Activated naive CD8-positive, alpha-beta T cell treated with anti-CD3 and anti-CD28 coated beads for 36 hours (primary cell): ENCODE results near the gene PTPRM. TPM values are rescaled to one million over a fixed set of nuclear protein-coding genes. Genes with fewer than 3 reads are reported as not detected.

Experiments used
- DNase-seq: peaks from one replicate; pipeline ENCODE4 v3.0.0; 2021
- H3K27ac Mint-ChIP-seq: one replicate; pipeline ENCODE4 v1.8.0; 2022; ENCODE audit warnings: mild to moderate bottlenecking, moderate library complexity, mixed read lengths
- H3K27me3 Mint-ChIP-seq: one replicate; pipeline ENCODE4 v1.8.0; 2022; ENCODE audit warnings: mild to moderate bottlenecking, mixed read lengths
- H3K36me3 Mint-ChIP-seq: one replicate; pipeline ENCODE4 v1.8.0; 2021; ENCODE audit warnings: mild to moderate bottlenecking, mixed read lengths
- H3K4me1 Mint-ChIP-seq: one replicate; pipeline ENCODE4 v1.8.0; 2021; ENCODE audit warnings: mixed read lengths
- H3K4me3 Mint-ChIP-seq: one replicate; pipeline ENCODE4 v1.8.0; 2022; ENCODE audit warnings: mild to moderate bottlenecking, moderate library complexity, mixed read lengths
- H3K9me3 Mint-ChIP-seq: one replicate; pipeline ENCODE4 v1.8.0; 2022; ENCODE audit warnings: mixed read lengths
- total RNA-seq, 2 experiments: library from RNA; stranded (reverse); gene quantifications; one replicate each; pipeline ENCODE4 v1.2.3, GENCODE V29; 2021

PTPRM gene
- total RNA-seq, 2 experiments from 2014 or later = 0.22 to 0.52 TPM

DNA sequence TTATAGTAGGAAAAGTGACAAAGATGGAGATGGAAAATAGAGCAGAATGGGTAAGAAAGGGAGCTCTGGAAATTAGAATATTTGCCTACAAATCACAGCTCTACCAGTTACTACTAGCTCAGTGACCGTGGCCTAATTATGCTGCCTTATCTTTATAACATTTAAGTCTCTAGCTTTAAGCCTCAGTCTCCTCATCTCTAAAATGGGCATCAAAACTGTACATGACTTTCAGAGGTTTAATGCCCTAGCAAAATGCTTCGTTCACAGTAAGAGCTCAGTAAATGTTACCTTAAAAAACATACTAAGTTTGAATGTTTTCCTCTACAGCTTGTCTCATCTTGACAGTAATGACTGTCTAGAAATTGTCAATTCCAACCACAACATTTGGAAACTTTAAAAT, 8.3 kb upstream of the PTPRM start:
- no peak for DNase-seq
- Mint-ChIP-seq H3K4me3 (no peak overlapping the region), H3K36me3 (no peaks in the 10 kb centered on the region), H3K9me3 (peaks cover 1% of the 10 kb centered on the region), H3K27ac (no peak overlapping the region), H3K4me1 (no peaks in the 10 kb centered on the region), H3K27me3 (peaks cover 14% of the 10 kb centered on the region)

- Mint-ChIP-seq H3K4me3 (no peak overlapping the region), H3K4me1 (no peaks in the 10 kb centered on the region), H3K9me3 (peaks cover 1% of the 10 kb centered on the region), H3K27me3 (peaks cover 18% of the 10 kb centered on the region), H3K27ac (no peak overlapping the region), H3K36me3 (no peaks in the 10 kb centered on the region)
- no peak for DNase-seq
These were observed 7.3 kb upstream of the PTPRM start for GRCh38 chr18:7559709-7560319.

- H3K36me3 Mint-ChIP-seq = no peaks in the 10 kb centered on the region
- no peak for DNase-seq
- H3K4me3 Mint-ChIP-seq = no peak overlapping the region
These were observed 5.1 kb upstream of the PTPRM start for GRCh38 chr18:7561909-7562460.

DNA sequence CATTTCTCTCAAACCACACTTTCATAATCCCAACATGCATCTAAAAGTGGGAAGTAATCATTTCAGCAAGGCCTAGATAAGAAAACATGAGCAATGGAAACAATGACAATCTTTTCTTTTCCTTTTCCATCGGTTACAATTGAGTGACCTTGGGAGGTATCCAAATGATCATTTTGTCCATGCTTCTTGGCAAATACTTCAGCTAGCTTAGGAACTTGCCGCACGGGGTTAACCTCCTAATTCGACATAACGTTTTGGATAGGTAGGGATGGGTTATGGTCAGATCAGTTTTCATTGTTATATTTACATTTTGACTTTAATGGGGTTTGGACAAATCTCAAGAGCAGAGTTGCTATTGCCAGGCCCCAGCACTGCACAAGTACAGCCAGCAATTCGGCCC, 4.6 kb upstream of the PTPRM start:
- no peaks in the 10 kb centered on the region for H3K36me3 Mint-ChIP-seq

More at GRCh38 chr18:7561909-7562460, 5.1 kb upstream of the PTPRM start:
- H3K9me3 Mint-ChIP-seq = no peaks in the 10 kb centered on the region
- no peaks in the 10 kb centered on the region for H3K4me1 Mint-ChIP-seq
- H3K27me3 Mint-ChIP-seq = peaks cover 35% of the 10 kb centered on the region
- H3K27ac Mint-ChIP-seq = no peak overlapping the region

DNA sequence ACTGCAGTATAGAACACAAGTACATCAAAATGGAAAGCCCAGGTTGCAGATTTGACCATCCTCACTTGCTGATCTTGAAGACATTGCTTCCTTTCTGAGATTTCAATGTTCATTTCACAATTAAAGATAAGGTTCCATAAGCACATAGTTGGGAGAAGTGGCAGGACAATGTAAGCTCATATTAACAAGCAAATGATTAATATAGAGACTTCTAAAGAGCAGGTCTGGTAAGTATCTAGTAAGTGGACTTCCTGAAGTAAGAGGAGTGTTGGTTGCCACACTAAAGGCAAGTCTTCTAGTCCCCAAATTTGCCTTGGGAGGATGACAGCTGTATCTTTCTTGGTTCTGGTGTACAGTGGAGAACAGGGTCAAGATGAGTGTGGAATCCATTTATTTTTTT, 1.4 kb upstream of the PTPRM start:
- peaks cover 5% of the 10 kb centered on the region for H3K9me3 Mint-ChIP-seq
- H3K27me3 Mint-ChIP-seq = peaks cover 57% of the 10 kb centered on the region
- no peak overlapping the region for H3K4me3 Mint-ChIP-seq
- H3K36me3 Mint-ChIP-seq = no peaks in the 10 kb centered on the region
- no peak for DNase-seq
- peaks cover 2% of the 10 kb centered on the region for H3K4me1 Mint-ChIP-seq
- no peak overlapping the region for H3K27ac Mint-ChIP-seq

More for the DNA sequence above, 4.6 kb upstream of the PTPRM start:
- Mint-ChIP-seq H3K27me3 (peaks cover 35% of the 10 kb centered on the region), H3K4me1 (no peaks in the 10 kb centered on the region), H3K27ac (no peak overlapping the region), H3K4me3 (no peak overlapping the region), H3K9me3 (no peaks in the 10 kb centered on the region)
- DNase-seq = no peak

DNA sequence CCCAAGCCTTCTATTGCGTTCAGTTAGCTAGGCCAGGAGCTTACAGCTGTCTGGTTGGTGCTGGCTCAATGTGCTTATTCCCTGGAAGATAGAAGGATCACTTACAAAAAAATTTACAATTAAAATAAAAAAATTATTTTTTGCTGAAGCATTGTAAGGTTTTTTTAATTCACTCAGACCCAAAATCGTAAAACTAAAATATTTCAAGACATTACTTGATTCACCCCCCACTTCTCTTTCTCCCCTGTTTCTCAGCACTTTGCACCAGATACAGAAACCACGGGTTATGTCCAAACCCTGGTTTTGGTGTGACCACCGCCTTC, 911 bp upstream of the PTPRM start:
- Mint-ChIP-seq H3K27ac (no peak overlapping the region), H3K4me1 (peaks cover 2% of the 10 kb centered on the region), H3K9me3 (peaks cover 5% of the 10 kb centered on the region), H3K36me3 (no peaks in the 10 kb centered on the region), H3K27me3 (peaks cover 62% of the 10 kb centered on the region), H3K4me3 (peak overlapping the region; percentile 34)
- no peak for DNase-seq

DNA sequence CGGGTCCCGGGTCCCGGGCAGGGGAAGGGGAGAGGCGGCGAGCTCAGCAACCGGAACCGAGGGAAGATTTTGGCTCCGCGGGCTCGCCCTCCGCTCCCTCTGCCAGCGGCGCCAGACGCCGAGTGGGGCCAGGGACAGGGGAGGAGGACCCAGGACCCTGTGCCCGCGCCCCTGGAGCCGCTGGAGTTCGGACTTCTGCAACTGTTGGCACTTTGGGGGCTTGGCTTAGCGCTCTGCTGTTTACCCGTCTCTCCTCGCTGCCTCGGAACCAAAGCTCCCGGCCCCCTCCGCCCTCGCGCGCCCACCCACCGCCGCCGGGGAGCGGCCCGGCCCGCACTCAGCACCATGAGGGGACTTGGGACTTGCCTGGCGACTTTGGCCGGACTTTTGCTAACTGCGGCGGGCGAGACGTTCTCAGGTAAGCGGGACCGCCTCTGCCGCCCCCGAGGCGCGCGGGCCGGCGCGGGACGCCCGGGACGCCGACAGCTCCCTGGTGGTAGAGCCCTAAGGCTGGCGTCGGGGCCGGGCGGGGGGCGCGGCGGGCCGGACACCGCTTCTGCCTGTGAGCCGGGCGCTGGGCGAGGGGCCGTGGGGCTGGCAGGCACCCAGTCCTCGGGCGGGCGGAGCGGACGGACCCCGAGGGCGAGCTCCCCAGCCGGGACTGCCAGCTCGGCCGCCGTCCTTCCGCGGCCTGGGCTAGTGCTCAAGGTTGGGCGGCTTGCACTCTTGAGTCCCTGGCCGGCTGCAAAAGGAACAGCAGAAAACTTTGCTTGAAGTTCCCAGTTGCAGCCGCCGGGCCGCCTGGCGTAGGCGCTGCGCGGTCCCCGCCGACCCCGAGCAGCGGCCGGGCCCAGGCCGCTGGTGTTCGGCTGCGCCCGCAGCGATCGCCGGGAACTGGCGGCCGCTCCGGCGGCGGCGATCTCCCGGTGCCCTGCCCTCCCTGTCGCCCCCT, 634 bp downstream of the PTPRM start:
- Mint-ChIP-seq H3K36me3 (no peaks in the 10 kb centered on the region), H3K4me3 (no peak overlapping the region), H3K4me1 (peaks cover 2% of the 10 kb centered on the region), H3K27ac (no peak overlapping the region), H3K9me3 (peaks cover 5% of the 10 kb centered on the region), H3K27me3 (peaks cover 54% of the 10 kb centered on the region)
- DNase-seq = peak; percentile 14

GRCh38 chr18:7568426-7568825, 1.3 kb downstream of the PTPRM start:
- H3K27me3 Mint-ChIP-seq = peaks cover 61% of the 10 kb centered on the region
- no peak overlapping the region for H3K27ac Mint-ChIP-seq
- peaks cover 5% of the 10 kb centered on the region for H3K9me3 Mint-ChIP-seq
- no peaks in the 10 kb centered on the region for H3K36me3 Mint-ChIP-seq
- H3K4me3 Mint-ChIP-seq = no peak overlapping the region
- peaks cover 6% of the 10 kb centered on the region for H3K4me1 Mint-ChIP-seq
- DNase-seq = no peak

DNA sequence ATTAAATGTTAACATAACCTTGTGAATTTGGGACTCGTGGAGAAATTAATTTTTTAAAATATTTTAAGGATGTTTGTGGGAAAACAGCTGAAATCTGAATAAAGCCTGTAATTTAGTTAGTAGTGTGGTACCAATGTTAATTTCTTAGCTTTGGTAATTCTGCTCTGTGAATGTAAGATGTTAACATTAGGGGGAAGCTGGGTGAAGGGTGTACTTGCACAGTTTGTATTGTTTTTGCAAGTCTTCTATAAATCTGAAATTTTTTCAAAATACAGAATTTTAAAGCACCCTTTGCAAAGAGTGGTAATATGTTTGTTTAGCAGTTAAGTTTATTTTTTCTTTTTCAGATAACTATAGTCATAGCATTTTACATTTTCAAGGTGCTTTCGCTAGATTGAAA, 4.5 kb downstream of the PTPRM start:
- Mint-ChIP-seq H3K27ac (no peak overlapping the region), H3K4me1 (peaks cover 6% of the 10 kb centered on the region), H3K36me3 (no peaks in the 10 kb centered on the region), H3K27me3 (peaks cover 44% of the 10 kb centered on the region), H3K4me3 (no peak overlapping the region), H3K9me3 (peaks cover 5% of the 10 kb centered on the region)
- no peak for DNase-seq

GRCh38 chr18:7572822-7573221, 5.7 kb downstream of the PTPRM start:
- no peak overlapping the region for H3K27ac Mint-ChIP-seq
- no peak overlapping the region for H3K4me3 Mint-ChIP-seq
- DNase-seq = no peak
- H3K36me3 Mint-ChIP-seq = no peaks in the 10 kb centered on the region
- H3K27me3 Mint-ChIP-seq = peaks cover 44% of the 10 kb centered on the region
- H3K4me1 Mint-ChIP-seq = peaks cover 6% of the 10 kb centered on the region
- H3K9me3 Mint-ChIP-seq = peaks cover 5% of the 10 kb centered on the region

DNA sequence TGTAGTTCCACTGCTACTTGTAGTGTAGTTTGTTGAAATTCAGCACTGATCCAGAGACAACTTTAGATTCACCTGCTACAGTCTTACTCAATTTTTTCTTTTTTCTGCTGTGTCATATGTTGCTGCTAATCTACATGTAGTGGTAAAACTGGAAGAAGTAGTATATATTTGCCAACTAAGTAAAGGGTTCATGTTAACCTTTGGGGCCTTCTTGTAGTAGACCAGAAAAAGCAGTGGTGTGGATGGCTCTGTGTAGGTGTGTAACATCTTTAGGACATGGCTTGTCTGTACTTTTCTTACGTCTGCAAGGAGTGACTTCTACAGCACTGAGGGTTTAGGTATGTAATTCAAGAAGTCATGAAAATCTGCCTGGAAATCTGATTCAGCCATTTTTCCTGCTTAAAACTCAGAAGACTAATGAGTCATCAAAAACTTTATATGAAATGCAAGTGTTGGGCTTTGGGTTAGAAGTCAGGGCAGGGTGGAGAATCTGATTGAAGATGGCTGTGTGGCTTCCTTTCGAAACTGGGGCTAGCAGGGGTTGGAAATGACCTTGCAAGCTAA, 8.4 kb downstream of the PTPRM start:
- Mint-ChIP-seq H3K4me3 (no peak overlapping the region), H3K27ac (no peak overlapping the region), H3K27me3 (peaks cover 23% of the 10 kb centered on the region)

GRCh38 chr18:7576077-7576476, 9.0 kb downstream of the PTPRM start:
- no peaks in the 10 kb centered on the region for H3K36me3 Mint-ChIP-seq
- H3K27ac Mint-ChIP-seq = no peak overlapping the region
- H3K4me3 Mint-ChIP-seq = no peak overlapping the region
- peaks cover 17% of the 10 kb centered on the region for H3K27me3 Mint-ChIP-seq
- DNase-seq = no peak
- peaks cover 4% of the 10 kb centered on the region for H3K4me1 Mint-ChIP-seq
- H3K9me3 Mint-ChIP-seq = no peaks in the 10 kb centered on the region

More for the DNA sequence above, 8.4 kb downstream of the PTPRM start:
- Mint-ChIP-seq H3K9me3 (no peaks in the 10 kb centered on the region), H3K4me1 (peaks cover 4% of the 10 kb centered on the region), H3K36me3 (no peaks in the 10 kb centered on the region)
- DNase-seq = no peak

DNA sequence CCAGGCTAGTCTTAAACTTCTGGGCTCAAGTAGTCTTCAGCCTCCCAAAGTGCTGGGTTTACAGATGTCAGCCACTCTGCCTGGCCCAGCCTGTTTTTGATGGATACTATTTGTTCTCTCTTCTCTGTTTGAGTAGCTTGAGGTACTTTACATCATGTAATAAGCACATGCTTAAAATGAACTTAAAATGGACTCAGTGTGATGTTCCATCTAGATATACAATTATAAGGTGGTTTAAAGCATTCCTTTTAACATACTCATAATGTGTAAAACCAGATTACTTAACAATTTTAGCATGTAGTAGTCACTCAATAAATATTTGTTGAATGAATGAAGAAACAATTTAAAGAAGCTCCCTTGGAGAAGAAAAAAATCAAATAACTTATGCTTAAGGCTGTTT, 9.6 kb downstream of the PTPRM start:
- peaks cover 4% of the 10 kb centered on the region for H3K4me1 Mint-ChIP-seq
- H3K9me3 Mint-ChIP-seq = no peaks in the 10 kb centered on the region
- H3K27ac Mint-ChIP-seq = no peak overlapping the region
- no peaks in the 10 kb centered on the region for H3K36me3 Mint-ChIP-seq
- peaks cover 16% of the 10 kb centered on the region for H3K27me3 Mint-ChIP-seq
- no peak overlapping the region for H3K4me3 Mint-ChIP-seq
- no peak for DNase-seq

- Mint-ChIP-seq H3K36me3 (no peaks in the 10 kb centered on the region), H3K27me3 (peaks cover 16% of the 10 kb centered on the region), H3K27ac (no peak overlapping the region), H3K4me3 (no peak overlapping the region), H3K4me1 (peaks cover 4% of the 10 kb centered on the region), H3K9me3 (no peaks in the 10 kb centered on the region)
- DNase-seq = no peak
These were observed 10.6 kb downstream of the PTPRM start for GRCh38 chr18:7577706-7578105.

DNA sequence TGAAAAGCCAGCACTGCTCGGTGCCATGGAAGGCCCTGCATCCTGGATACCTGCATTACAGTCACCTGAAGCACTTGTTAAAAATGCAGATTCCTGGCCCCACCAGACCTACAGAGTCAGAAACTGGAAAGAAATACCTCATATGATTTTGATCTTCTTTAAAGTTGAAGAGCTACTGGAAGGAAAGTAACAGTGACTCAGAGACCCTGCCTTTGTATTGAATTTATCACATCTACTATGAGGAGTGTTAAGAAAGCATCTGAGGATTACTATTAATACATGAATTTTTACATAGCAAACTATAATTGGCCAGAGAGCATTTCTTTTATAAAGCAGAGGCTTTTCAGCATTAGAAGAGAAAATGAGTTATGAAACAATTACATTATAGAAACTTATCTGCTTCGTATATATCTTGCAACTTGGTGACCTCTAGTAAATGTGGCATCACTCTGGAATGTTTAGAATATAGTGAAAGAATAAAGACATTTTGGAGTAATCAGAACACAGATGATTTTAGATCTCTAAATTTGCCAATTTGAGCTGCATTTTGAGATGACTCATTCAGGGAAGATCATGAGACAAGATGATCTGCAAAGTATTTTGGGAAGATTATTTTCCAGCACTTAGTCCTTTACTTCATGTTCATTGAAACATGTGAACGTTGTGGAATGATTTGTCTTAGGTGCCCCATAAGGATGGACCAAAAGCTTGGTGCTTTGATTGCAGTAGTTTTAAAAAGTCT, 12.2 kb downstream of the PTPRM start:
- H3K27ac Mint-ChIP-seq = no peak overlapping the region
- H3K36me3 Mint-ChIP-seq = no peaks in the 10 kb centered on the region
- no peak for DNase-seq
- H3K27me3 Mint-ChIP-seq = peaks cover 3% of the 10 kb centered on the region
- no peaks in the 10 kb centered on the region for H3K9me3 Mint-ChIP-seq
- no peaks in the 10 kb centered on the region for H3K4me1 Mint-ChIP-seq
- H3K4me3 Mint-ChIP-seq = no peak overlapping the region
